ENCODE measurements around the gene IGSF21. TPM values are rescaled to one million over a fixed set of nuclear protein-coding genes. Genes with fewer than 3 reads are reported as not detected.

The IGSF21 gene
- total and polyA plus RNA-seq, 2 of the 8 experiments (the other 6 are each of a cell fraction or from before 2014, with no cell fraction given), result 22.5 to 28.5 TPM

- Histone ChIP-seq H4K20me1 (replicated peaks in 1 of 2; ENCODE audit: control insufficient read depth in 1 of 2, insufficient read depth in 2 of 2, low read length in 2 of 2) (no peaks in the 10 kb centered on the region), H3K18ac (ENCODE audit: extremely low read depth, low read length) (peak overlapping the region; percentile 21; the same call in 1 of the 2 replicates), H3K14ac (ENCODE audit: insufficient read length) (no peak overlapping the region), H3K9ac (replicated peaks in 1 of 4; ENCODE audit: extremely low read depth in 1 of 4, low read depth in 3 of 4, low read length in 3 of 4) (no peak overlapping the region), H2BK120ac (replicated peaks; ENCODE audit: low read depth, low read length) (no peak overlapping the region), H4K5ac (ENCODE audit: insufficient read length, low read depth, low read length) (no peak overlapping the region), H3K23ac (ENCODE audit: insufficient read length) (no peak overlapping the region), H3K56ac (replicated peaks; ENCODE audit: insufficient read length, low read depth, low read length) (no peak overlapping the region), H3K79me2 (ENCODE audit: control insufficient read depth in 1 of 2, insufficient read depth in 2 of 2, low read length in 2 of 2) (no peaks in the 10 kb centered on the region), H3K4me3 (ENCODE audit: extremely low read depth in 1 of 4, insufficient read depth in 2 of 4, low read depth in 3 of 4, low read length in 4 of 4) (no peak overlapping the region), H4K91ac (replicated peaks; ENCODE audit: insufficient read length, low read length) (peak overlapping the region; percentile 38), H3K27me3 (replicated peaks in 1 of 4; ENCODE audit: control insufficient read depth in 3 of 4, extremely low read depth in 1 of 4, insufficient read depth in 3 of 4, low read length in 3 of 4) (no peaks in the 10 kb centered on the region), H3K23me2 (ENCODE audit: low read depth, low read length) (no peaks in the 10 kb centered on the region), H2BK20ac (ENCODE audit: low read length) (peak overlapping the region; percentile 57; the same call in 1 of the 2 replicates), H2BK5ac (ENCODE audit: low read depth, low read length) (peak overlapping the region; percentile 83; the same call in 1 of the 2 replicates), H2AK5ac (ENCODE audit: low read depth, low read length) (no peak overlapping the region; the same call in 1 of the 2 replicates), H3K4me2 (ENCODE audit: insufficient read depth in 1 of 2, low read depth in 2 of 2, low read length in 2 of 2) (no peak overlapping the region), H3K79me1 (ENCODE audit: low read depth, low read length) (peaks cover 3% of the 10 kb centered on the region; the same call in 1 of the 2 replicates), H3K4me1 (replicated peaks in 1 of 4; ENCODE audit: control insufficient read depth in 3 of 4, insufficient read depth in 4 of 4, low read length in 3 of 4) (peaks cover 0 to 8% (median 2%) of the 10 kb centered on the region in 4 experiments; a peak in 5 of 7 replicates), H3K4ac (replicated peaks; ENCODE audit: insufficient read length, low read depth, low read length) (no peak overlapping the region), H3K36me3 (ENCODE audit: control insufficient read depth in 2 of 4, insufficient read depth in 4 of 4, low read length in 3 of 4) (no peaks in the 10 kb centered on the region), H2BK15ac (ENCODE audit: low read length) (peak overlapping the region; percentile 40; the same call in 1 of the 2 replicates), H2AFZ (ENCODE audit: low read length) (no peak overlapping the region), H4K8ac (ENCODE audit: extremely low read depth, insufficient read depth, low read length) (no peak overlapping the region), H3K9me3 (ENCODE audit: insufficient read depth in 2 of 2, low read depth in 1 of 2, low read length in 1 of 2) (0 out of 4 replicates have a peak, but pooled peaks cover 0 to 3% of the 10 kb centered on the region in 2 experiments), H3K27ac (ENCODE audit: low read depth, low read length) (no peak overlapping the region), H2BK12ac (ENCODE audit: low read depth, low read length) (0 out of 2 replicates have a peak overlapping the region, but pooled peaks have one; percentile 27)
- FAIRE-seq (no peak), DNase-seq (ENCODE audit: low read depth in 1 of 2, low spot score in 2 of 2) (no peak)
- ChIA-PET CTCF (ENCODE audit: partially characterized antibody) (interaction anchor here (0.7 to 0.8 kb wide), 2 partner anchors 14 to 389 kb away, joined by 3 read pairs; no protein-coding TSS in a partner anchor), POLR2A (ENCODE audit: partially characterized antibody) (no interaction called here)
- 82% methylated on average over 4 of the region's 4 CpGs; no CpG with 5 or more reads in 1 of the 2 experiments for WGBS, 2 experiments (ENCODE audit: extremely low coverage in 1 of 2, insufficient coverage in 1 of 2, insufficient read length in 1 of 2, insufficient replicate concordance in 2 of 2, low coverage in 1 of 2, low lambda C conversion rate in 2 of 2, missing lambda C conversion rate in 1 of 2)
- TF ChIP-seq KDM1A (IDR thresholded peaks at IDR 0.05; ENCODE audit: borderline replicate concordance, low read length), result peak; percentile 61; the same call in 1 of the 2 replicates
- TF ChIP-seq CHD1 (IDR thresholded peaks at IDR 0.05; ENCODE audit: low read depth, low read length), result no peak
- no peak for TF ChIP-seq ATF2 (IDR thresholded peaks at IDR 0.05; ENCODE audit: low read length)
Measured at GRCh38 chr1:18192182-18192581, 84.6 kb downstream of the IGSF21 start.
